Testis (tissue), 2 donors: ENCODE measurements around the gene FAM117B.

ENCODE experiments used
- CTCF ChIP-seq, 3 experiments: fragments of 450-650 bp in 2 of 3; fragments of 200-600 bp in 1 of 3; sonication (generic) in 1 of 3; IDR thresholded peaks; one replicate each; pipeline ENCODE4 v1.5.1; 2016 to 2019; ENCODE audit warnings: antibody characterized with exemption in 3 of 3, mild to moderate bottlenecking in 2 of 3, moderate library complexity in 1 of 3
- POLR2A ChIP-seq: fragments of 450-650 bp; IDR thresholded peaks from one replicate; pipeline ENCODE4 v1.6.1; 2017; ENCODE audit warnings: antibody characterized with exemption, mild to moderate bottlenecking, moderate library complexity

- no peak for TF ChIP-seq CTCF (IDR thresholded peaks at IDR 0.05)
- no peak for TF ChIP-seq POLR2A
These were observed 86.9 kb downstream of the FAM117B start for GRCh38 chr2:202721621-202722020.
